Measurements from ENCODE around the gene C14orf180.
"Not testable (repeated sequence)": the region's sequence is repeated elsewhere in the genome, so short reads cannot be mapped to it uniquely, and the experiment has no call there.

Gene C14orf180

DNA sequence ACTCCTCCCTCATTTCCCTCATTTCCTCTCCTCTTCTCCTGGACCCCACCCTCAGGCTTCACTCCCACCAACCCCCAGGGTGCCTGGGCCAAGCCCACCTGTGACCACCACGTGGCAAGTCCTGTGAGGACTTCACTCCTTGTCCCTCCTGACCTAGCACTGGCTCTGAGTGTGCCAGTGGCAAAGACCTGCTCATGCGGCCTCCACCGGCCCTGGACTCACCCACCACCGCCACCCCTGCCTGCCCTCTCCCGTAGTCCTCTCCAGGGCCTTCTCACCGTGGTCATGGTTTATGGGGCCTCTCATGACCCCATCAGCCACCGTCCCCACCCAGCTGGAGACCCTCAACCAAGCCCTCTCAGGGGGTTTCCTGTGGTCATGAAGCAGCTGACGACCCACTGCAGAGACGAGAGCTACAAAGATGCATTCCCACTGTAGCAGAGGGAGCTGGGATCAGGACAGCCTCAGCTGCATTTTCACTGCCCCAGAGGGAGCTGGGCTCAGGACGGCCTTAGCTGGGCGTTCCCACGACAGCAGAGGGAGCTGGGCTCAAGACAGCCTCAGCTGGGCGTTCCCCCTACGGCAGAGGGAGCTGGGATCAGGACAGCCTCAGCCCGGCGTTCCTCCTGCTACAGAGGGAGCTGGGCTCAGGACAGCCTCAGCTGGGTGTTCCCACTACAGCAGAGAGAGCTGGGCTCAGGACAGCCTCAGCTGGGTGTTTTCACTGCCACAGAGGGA lies 3.2 kb upstream of the C14orf180 start:
- H3K27me3 ChIP-seq (ENCODE audit: control insufficient read depth, insufficient read depth, low read length) = no peaks in the 10 kb centered on the region
- no peak overlapping the region for H3K9ac ChIP-seq (ENCODE audit: low read depth, low read length)
- no peaks in the 10 kb centered on the region for H3K9me3 ChIP-seq (ENCODE audit: control insufficient read depth, insufficient read depth, low read length)
- no peak overlapping the region for H3K4me3 ChIP-seq (ENCODE audit: low read depth, low read length)
- H3K36me3 ChIP-seq (ENCODE audit: control insufficient read depth, insufficient read depth, low read length) = no peaks in the 10 kb centered on the region
- no peaks in the 10 kb centered on the region for H3K4me1 ChIP-seq (ENCODE audit: control insufficient read depth, insufficient read depth, low read length)

GRCh38 chr14:104576970-104577332 lies 2.6 kb upstream of the C14orf180 start:
- H3K4me1 ChIP-seq (ENCODE audit: control insufficient read depth, insufficient read depth, low read length) = no peaks in the 10 kb centered on the region
- no peaks in the 10 kb centered on the region for H3K36me3 ChIP-seq (ENCODE audit: control insufficient read depth, insufficient read depth, low read length)
- H3K4me3 ChIP-seq (ENCODE audit: low read depth, low read length) = no peak overlapping the region
- no peaks in the 10 kb centered on the region for H3K27me3 ChIP-seq (ENCODE audit: control insufficient read depth, insufficient read depth, low read length)
- H3K9me3 ChIP-seq (ENCODE audit: control insufficient read depth, insufficient read depth, low read length) = no peaks in the 10 kb centered on the region
- no peak overlapping the region for H3K9ac ChIP-seq (ENCODE audit: low read depth, low read length)

DNA sequence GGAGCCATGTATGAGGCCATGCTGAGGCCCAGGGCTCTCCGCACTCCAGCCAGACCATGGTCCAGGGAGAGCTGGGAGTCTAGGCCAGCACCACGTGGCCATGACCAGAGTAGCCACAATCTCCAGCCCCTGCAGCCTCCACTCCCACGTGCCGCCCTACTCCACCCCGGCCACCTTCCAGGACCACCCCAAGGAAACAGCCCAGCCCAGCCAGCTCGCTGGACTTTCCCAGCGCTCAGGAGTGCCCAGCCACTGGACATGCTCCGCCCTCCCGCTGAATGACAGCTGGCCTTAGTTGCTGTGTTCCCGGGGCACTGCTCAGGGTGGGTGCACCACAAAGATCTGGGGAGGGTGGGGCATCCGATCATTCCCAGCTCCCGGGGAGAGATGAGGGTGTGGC lies 2.1 kb upstream of the C14orf180 start:
- no peaks in the 10 kb centered on the region for H3K9me3 ChIP-seq (ENCODE audit: control insufficient read depth, insufficient read depth, low read length)
- H3K9ac ChIP-seq (ENCODE audit: low read depth, low read length) = no peak overlapping the region
- H3K27me3 ChIP-seq (ENCODE audit: control insufficient read depth, insufficient read depth, low read length) = no peaks in the 10 kb centered on the region
- no peak overlapping the region for H3K4me3 ChIP-seq (ENCODE audit: low read depth, low read length)
- no peaks in the 10 kb centered on the region for H3K36me3 ChIP-seq (ENCODE audit: control insufficient read depth, insufficient read depth, low read length)
- H3K4me1 ChIP-seq (ENCODE audit: control insufficient read depth, insufficient read depth, low read length) = no peaks in the 10 kb centered on the region

GRCh38 chr14:104577847-104578301 lies 1.7 kb upstream of the C14orf180 start:
- no peak overlapping the region for H3K9ac ChIP-seq (ENCODE audit: low read depth, low read length)
- H3K36me3 ChIP-seq (ENCODE audit: control insufficient read depth, insufficient read depth, low read length) = no peaks in the 10 kb centered on the region
- H3K27me3 ChIP-seq (ENCODE audit: control insufficient read depth, insufficient read depth, low read length) = no peaks in the 10 kb centered on the region

GRCh38 chr14:104578321-104578720 lies 1.2 kb upstream of the C14orf180 start:
- H3K9ac ChIP-seq (ENCODE audit: low read depth, low read length) = no peak overlapping the region
- no peaks in the 10 kb centered on the region for H3K36me3 ChIP-seq (ENCODE audit: control insufficient read depth, insufficient read depth, low read length)
- no peaks in the 10 kb centered on the region for H3K9me3 ChIP-seq (ENCODE audit: control insufficient read depth, insufficient read depth, low read length)
- H3K4me3 ChIP-seq (ENCODE audit: low read depth, low read length) = no peak overlapping the region
- H3K27me3 ChIP-seq (ENCODE audit: control insufficient read depth, insufficient read depth, low read length) = no peaks in the 10 kb centered on the region
- H3K4me1 ChIP-seq (ENCODE audit: control insufficient read depth, insufficient read depth, low read length) = no peaks in the 10 kb centered on the region

More at GRCh38 chr14:104577847-104578301, 1.7 kb upstream of the C14orf180 start:
- Histone ChIP-seq H3K4me1 (ENCODE audit: control insufficient read depth, insufficient read depth, low read length) (no peaks in the 10 kb centered on the region), H3K4me3 (ENCODE audit: low read depth, low read length) (no peak overlapping the region), H3K9me3 (ENCODE audit: control insufficient read depth, insufficient read depth, low read length) (no peaks in the 10 kb centered on the region)

GRCh38 chr14:104579939-104580338 lies 375 bp downstream of the C14orf180 start:
- not testable (repeated sequence) for H3K9ac ChIP-seq (ENCODE audit: low read depth, low read length); H3K36me3 ChIP-seq (ENCODE audit: control insufficient read depth, insufficient read depth, low read length); H3K4me3 ChIP-seq (ENCODE audit: low read depth, low read length); H3K4me1 ChIP-seq (ENCODE audit: control insufficient read depth, insufficient read depth, low read length); H3K9me3 ChIP-seq (ENCODE audit: control insufficient read depth, insufficient read depth, low read length); H3K27me3 ChIP-seq (ENCODE audit: control insufficient read depth, insufficient read depth, low read length)

GRCh38 chr14:104580961-104581360 lies 1.4 kb downstream of the C14orf180 start:
- Histone ChIP-seq H3K27me3 (ENCODE audit: control insufficient read depth, insufficient read depth, low read length) (no peaks in the 10 kb centered on the region), H3K9me3 (ENCODE audit: control insufficient read depth, insufficient read depth, low read length) (no peaks in the 10 kb centered on the region), H3K4me1 (ENCODE audit: control insufficient read depth, insufficient read depth, low read length) (no peaks in the 10 kb centered on the region), H3K36me3 (ENCODE audit: control insufficient read depth, insufficient read depth, low read length) (no peaks in the 10 kb centered on the region), H3K9ac (ENCODE audit: low read depth, low read length) (no peak overlapping the region), H3K4me3 (ENCODE audit: low read depth, low read length) (no peak overlapping the region)

- Histone ChIP-seq H3K36me3 (ENCODE audit: control insufficient read depth, insufficient read depth, low read length) (no peaks in the 10 kb centered on the region), H3K9ac (ENCODE audit: low read depth, low read length) (no peak overlapping the region), H3K27me3 (ENCODE audit: control insufficient read depth, insufficient read depth, low read length) (no peaks in the 10 kb centered on the region), H3K4me3 (ENCODE audit: low read depth, low read length) (no peak overlapping the region), H3K4me1 (ENCODE audit: control insufficient read depth, insufficient read depth, low read length) (no peaks in the 10 kb centered on the region), H3K9me3 (ENCODE audit: control insufficient read depth, insufficient read depth, low read length) (no peaks in the 10 kb centered on the region)
Observed at GRCh38 chr14:104581521-104581920, 2.0 kb downstream of the C14orf180 start.

GRCh38 chr14:104582005-104582404 lies 2.4 kb downstream of the C14orf180 start:
- Histone ChIP-seq H3K27me3 (ENCODE audit: control insufficient read depth, insufficient read depth, low read length) (no peaks in the 10 kb centered on the region), H3K4me3 (ENCODE audit: low read depth, low read length) (no peak overlapping the region), H3K4me1 (ENCODE audit: control insufficient read depth, insufficient read depth, low read length) (no peaks in the 10 kb centered on the region), H3K9me3 (ENCODE audit: control insufficient read depth, insufficient read depth, low read length) (no peaks in the 10 kb centered on the region), H3K36me3 (ENCODE audit: control insufficient read depth, insufficient read depth, low read length) (no peaks in the 10 kb centered on the region), H3K9ac (ENCODE audit: low read depth, low read length) (no peak overlapping the region)

DNA sequence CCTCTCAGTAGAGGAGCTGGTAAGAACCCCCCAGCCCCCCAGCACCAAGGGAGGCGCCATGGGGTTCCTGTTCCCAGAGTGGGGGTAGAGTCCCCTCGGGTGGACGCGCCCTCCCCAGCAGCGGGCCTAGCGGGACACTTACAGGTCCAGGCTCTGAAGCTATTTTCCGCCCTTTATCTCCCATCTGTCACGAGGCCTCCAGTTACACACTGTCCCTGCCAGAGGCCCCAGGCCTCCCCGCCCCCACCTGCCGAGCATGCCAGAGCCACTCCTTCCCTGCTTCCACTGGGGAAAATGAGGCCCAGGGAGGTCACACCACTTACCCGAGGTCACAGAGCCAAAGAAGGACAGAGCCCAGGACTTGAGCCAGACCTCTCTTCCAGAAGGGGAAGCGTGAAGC lies 3.1 kb downstream of the C14orf180 start:
- no peak overlapping the region for H3K9ac ChIP-seq (ENCODE audit: low read depth, low read length)
- no peak overlapping the region for H3K4me3 ChIP-seq (ENCODE audit: low read depth, low read length)
- no peaks in the 10 kb centered on the region for H3K9me3 ChIP-seq (ENCODE audit: control insufficient read depth, insufficient read depth, low read length)
- H3K36me3 ChIP-seq (ENCODE audit: control insufficient read depth, insufficient read depth, low read length) = no peaks in the 10 kb centered on the region
- no peaks in the 10 kb centered on the region for H3K4me1 ChIP-seq (ENCODE audit: control insufficient read depth, insufficient read depth, low read length)
- H3K27me3 ChIP-seq (ENCODE audit: control insufficient read depth, insufficient read depth, low read length) = no peaks in the 10 kb centered on the region

DNA sequence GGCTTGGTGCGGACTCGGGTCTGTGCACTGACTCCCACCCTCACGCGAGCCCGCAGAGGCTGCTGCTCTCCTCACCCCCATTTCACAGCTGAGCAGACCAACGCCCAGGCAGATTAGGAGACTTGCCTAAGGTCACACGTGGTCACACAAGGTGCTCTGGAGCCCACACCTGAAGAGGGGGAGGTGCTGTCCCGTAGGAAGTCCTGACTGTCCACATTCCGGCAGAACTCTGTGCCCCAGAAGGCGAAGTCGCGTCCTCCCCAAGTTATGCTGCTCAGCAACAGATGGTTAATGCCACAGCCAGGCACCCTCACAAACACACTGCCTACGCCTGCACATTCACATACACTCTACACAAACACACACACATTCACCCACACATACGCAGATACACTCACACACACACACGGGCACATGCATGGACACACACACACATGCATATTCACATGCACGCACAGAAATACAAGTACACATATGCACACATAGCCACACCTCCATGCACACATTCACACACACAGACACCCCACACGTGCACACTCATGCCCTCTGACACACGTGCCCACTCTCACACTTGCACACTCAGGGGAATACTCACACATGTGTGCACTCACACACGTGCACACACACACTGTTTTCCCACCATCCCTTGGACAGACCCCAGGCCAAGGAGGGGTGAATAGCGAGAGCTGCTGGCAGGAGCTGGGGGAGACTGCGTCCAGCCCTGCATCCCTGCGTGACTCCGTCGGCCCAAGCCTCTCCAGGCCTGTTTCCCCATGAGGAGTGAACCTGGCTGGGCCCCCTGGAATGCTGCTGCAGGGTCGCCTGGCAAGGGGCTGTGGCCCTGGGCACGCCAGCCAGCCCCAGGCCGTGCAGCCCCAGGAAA lies 4.1 kb downstream of the C14orf180 start:
- Histone ChIP-seq H3K27me3 (ENCODE audit: control insufficient read depth, insufficient read depth, low read length) (no peaks in the 10 kb centered on the region), H3K9ac (ENCODE audit: low read depth, low read length) (no peak overlapping the region), H3K4me3 (ENCODE audit: low read depth, low read length) (no peak overlapping the region), H3K4me1 (ENCODE audit: control insufficient read depth, insufficient read depth, low read length) (no peaks in the 10 kb centered on the region), H3K36me3 (ENCODE audit: control insufficient read depth, insufficient read depth, low read length) (no peaks in the 10 kb centered on the region), H3K9me3 (ENCODE audit: control insufficient read depth, insufficient read depth, low read length) (no peaks in the 10 kb centered on the region)

DNA sequence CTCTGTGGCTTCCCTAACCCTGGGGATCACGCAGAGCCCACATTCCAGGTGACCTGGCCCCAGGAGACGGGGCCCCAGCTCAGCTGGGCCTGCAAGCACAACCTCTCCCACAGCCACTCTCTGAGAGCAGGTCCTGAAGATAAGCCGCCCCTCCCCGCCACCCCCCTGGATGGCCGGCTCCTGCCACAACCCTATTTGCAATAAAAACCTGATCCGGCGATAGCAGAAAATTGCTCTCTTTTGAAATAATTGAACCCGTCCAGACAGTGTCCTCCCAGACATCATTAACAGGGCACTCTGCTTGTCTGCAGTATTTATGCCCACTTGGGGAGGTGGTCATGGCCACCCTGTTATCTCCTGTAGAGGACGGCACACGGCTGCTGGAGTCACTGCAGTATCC lies 5.0 kb downstream of the C14orf180 start:
- H3K4me1 ChIP-seq (ENCODE audit: control insufficient read depth, insufficient read depth, low read length) = no peaks in the 10 kb centered on the region
- no peaks in the 10 kb centered on the region for H3K9me3 ChIP-seq (ENCODE audit: control insufficient read depth, insufficient read depth, low read length)
- H3K36me3 ChIP-seq (ENCODE audit: control insufficient read depth, insufficient read depth, low read length) = no peaks in the 10 kb centered on the region
- H3K4me3 ChIP-seq (ENCODE audit: low read depth, low read length) = no peak overlapping the region
- no peaks in the 10 kb centered on the region for H3K27me3 ChIP-seq (ENCODE audit: control insufficient read depth, insufficient read depth, low read length)
- no peak overlapping the region for H3K9ac ChIP-seq (ENCODE audit: low read depth, low read length)

Data from iPS-15b (cell line).